Liver (tissue), 3 donors: Measurements from ENCODE around the gene CDH20.

Experiments
- GABPA ChIP-seq, 2 donors: IDR thresholded peaks in 1 of 2; conservative IDR thresholded peaks in 1 of 2; 2 replicates each; pipeline ENCODE4 v1.6.1; 2016; ENCODE audit warnings: antibody characterized with exemption in 2 of 2, mild to moderate bottlenecking in 1 of 2, moderate library complexity in 1 of 2
- HNF4A ChIP-seq, 2 donors: conservative IDR thresholded peaks; 2 replicates each; pipeline ENCODE4 v1.6.1; 2016; ENCODE audit warnings: antibody characterized with exemption in 2 of 2, mild to moderate bottlenecking in 2 of 2
- RAD21 ChIP-seq, 2 donors: IDR thresholded peaks; 2 replicates each; pipeline ENCODE4 v1.6.1; 2016; ENCODE audit warnings: antibody characterized with exemption in 2 of 2, mild to moderate bottlenecking in 2 of 2
- TAF1 ChIP-seq: conservative IDR thresholded peaks from 2 replicates; pipeline ENCODE4 v1.6.1; 2016; ENCODE audit warnings: antibody characterized with exemption, mild to moderate bottlenecking
- TF ChIP-seq, protein P1 (sequence below): fragments of 150-350 bp; IDR thresholded peaks from 2 replicates; pipeline ENCODE4 v1.5.1; 2017; ENCODE audit warnings: improper control_type of control experiment, low read depth, low read length; ENCODE audit not compliant: missing input control
- TF ChIP-seq, protein P2 (sequence below): IDR thresholded peaks from 2 replicates; pipeline ENCODE4 v1.6.1; 2016; ENCODE audit warnings: antibody characterized with exemption, mild to moderate bottlenecking
- TF ChIP-seq, protein P3 (sequence below): IDR thresholded peaks from 2 replicates; pipeline ENCODE4 v1.6.1; 2016; ENCODE audit warnings: antibody characterized with exemption
- TF ChIP-seq, protein P4 (sequence below): IDR thresholded peaks from 2 replicates; pipeline ENCODE4 v1.6.1; 2016; ENCODE audit warnings: antibody characterized with exemption
- TF ChIP-seq, protein P5 (sequence below): IDR thresholded peaks from 2 replicates; pipeline ENCODE4 v1.6.1; 2016; ENCODE audit warnings: antibody characterized with exemption
- donor health status: healthy.
- donor health status: healthy.

DNA sequence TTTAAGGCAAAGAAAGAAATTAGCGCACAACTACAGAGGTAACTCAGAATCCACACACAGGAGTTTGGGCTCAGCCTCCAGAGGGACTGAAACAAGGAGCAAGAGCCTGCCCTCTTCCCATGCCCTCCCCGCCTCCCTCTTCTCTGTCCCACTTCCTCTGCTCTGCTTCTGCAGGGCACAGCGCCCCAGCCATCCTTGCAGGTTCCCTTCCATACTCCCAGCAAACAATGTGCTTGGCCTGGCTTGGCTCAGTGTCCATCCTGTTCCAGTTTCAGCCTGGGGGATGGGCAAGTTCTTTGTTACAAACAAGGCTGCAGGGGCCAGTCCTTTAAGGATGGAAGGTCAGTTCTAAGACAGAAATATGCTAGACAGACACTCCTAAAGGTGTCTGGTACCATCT is 133.5 kb downstream of the CDH20 start:
- TF ChIP-seq, protein P1, sequence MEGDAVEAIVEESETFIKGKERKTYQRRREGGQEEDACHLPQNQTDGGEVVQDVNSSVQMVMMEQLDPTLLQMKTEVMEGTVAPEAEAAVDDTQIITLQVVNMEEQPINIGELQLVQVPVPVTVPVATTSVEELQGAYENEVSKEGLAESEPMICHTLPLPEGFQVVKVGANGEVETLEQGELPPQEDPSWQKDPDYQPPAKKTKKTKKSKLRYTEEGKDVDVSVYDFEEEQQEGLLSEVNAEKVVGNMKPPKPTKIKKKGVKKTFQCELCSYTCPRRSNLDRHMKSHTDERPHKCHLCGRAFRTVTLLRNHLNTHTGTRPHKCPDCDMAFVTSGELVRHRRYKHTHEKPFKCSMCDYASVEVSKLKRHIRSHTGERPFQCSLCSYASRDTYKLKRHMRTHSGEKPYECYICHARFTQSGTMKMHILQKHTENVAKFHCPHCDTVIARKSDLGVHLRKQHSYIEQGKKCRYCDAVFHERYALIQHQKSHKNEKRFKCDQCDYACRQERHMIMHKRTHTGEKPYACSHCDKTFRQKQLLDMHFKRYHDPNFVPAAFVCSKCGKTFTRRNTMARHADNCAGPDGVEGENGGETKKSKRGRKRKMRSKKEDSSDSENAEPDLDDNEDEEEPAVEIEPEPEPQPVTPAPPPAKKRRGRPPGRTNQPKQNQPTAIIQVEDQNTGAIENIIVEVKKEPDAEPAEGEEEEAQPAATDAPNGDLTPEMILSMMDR, result no peak
- TF ChIP-seq, protein P2, sequence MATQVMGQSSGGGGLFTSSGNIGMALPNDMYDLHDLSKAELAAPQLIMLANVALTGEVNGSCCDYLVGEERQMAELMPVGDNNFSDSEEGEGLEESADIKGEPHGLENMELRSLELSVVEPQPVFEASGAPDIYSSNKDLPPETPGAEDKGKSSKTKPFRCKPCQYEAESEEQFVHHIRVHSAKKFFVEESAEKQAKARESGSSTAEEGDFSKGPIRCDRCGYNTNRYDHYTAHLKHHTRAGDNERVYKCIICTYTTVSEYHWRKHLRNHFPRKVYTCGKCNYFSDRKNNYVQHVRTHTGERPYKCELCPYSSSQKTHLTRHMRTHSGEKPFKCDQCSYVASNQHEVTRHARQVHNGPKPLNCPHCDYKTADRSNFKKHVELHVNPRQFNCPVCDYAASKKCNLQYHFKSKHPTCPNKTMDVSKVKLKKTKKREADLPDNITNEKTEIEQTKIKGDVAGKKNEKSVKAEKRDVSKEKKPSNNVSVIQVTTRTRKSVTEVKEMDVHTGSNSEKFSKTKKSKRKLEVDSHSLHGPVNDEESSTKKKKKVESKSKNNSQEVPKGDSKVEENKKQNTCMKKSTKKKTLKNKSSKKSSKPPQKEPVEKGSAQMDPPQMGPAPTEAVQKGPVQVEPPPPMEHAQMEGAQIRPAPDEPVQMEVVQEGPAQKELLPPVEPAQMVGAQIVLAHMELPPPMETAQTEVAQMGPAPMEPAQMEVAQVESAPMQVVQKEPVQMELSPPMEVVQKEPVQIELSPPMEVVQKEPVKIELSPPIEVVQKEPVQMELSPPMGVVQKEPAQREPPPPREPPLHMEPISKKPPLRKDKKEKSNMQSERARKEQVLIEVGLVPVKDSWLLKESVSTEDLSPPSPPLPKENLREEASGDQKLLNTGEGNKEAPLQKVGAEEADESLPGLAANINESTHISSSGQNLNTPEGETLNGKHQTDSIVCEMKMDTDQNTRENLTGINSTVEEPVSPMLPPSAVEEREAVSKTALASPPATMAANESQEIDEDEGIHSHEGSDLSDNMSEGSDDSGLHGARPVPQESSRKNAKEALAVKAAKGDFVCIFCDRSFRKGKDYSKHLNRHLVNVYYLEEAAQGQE, result no peak
- TF ChIP-seq TAF1, result no peak
- no peak for TF ChIP-seq GABPA (IDR thresholded peaks at IDR 0.05 in 1 of 2, conservative IDR thresholded peaks at IDR 0.05 in 1 of 2)
- no peak for TF ChIP-seq RAD21 (IDR thresholded peaks at IDR 0.05)
- no peak for TF ChIP-seq HNF4A (conservative IDR thresholded peaks at IDR 0.05)
- TF ChIP-seq, protein P3, sequence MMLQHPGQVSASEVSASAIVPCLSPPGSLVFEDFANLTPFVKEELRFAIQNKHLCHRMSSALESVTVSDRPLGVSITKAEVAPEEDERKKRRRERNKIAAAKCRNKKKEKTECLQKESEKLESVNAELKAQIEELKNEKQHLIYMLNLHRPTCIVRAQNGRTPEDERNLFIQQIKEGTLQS, result no peak
- TF ChIP-seq, protein P4, sequence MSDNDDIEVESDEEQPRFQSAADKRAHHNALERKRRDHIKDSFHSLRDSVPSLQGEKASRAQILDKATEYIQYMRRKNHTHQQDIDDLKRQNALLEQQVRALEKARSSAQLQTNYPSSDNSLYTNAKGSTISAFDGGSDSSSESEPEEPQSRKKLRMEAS, result no peak
- TF ChIP-seq, protein P5, sequence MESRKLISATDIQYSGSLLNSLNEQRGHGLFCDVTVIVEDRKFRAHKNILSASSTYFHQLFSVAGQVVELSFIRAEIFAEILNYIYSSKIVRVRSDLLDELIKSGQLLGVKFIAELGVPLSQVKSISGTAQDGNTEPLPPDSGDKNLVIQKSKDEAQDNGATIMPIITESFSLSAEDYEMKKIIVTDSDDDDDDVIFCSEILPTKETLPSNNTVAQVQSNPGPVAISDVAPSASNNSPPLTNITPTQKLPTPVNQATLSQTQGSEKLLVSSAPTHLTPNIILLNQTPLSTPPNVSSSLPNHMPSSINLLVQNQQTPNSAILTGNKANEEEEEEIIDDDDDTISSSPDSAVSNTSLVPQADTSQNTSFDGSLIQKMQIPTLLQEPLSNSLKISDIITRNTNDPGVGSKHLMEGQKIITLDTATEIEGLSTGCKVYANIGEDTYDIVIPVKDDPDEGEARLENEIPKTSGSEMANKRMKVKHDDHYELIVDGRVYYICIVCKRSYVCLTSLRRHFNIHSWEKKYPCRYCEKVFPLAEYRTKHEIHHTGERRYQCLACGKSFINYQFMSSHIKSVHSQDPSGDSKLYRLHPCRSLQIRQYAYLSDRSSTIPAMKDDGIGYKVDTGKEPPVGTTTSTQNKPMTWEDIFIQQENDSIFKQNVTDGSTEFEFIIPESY, result no peak
